Measurements from ENCODE around the gene GOLM1. TPM values are rescaled to one million over a fixed set of nuclear protein-coding genes. Genes with fewer than 3 reads are reported as not detected.
"Not testable (repeated sequence)": the region's sequence is repeated elsewhere in the genome, so short reads cannot be mapped to it uniquely, and the experiment has no call there.

The GOLM1 gene, protein sequence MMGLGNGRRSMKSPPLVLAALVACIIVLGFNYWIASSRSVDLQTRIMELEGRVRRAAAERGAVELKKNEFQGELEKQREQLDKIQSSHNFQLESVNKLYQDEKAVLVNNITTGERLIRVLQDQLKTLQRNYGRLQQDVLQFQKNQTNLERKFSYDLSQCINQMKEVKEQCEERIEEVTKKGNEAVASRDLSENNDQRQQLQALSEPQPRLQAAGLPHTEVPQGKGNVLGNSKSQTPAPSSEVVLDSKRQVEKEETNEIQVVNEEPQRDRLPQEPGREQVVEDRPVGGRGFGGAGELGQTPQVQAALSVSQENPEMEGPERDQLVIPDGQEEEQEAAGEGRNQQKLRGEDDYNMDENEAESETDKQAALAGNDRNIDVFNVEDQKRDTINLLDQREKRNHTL
- 10 to 100 TPM; 52.7 to 59.7 (median 56.2) TPM for total RNA-seq

GRCh38 chr9:86098824-86099700 lies at the start of gene GOLM1:
Gene GOLM1, minus strand, starts transcription at chr9:86099558. Its CDS starts 20,238 bp downstream, at chr9:86079320.
- Histone ChIP-seq H3K4me1 (peaks cover 0 to 17% (median 3%) of the 10 kb centered on the region in 4 donors), H3K4me3 (peak within 1 kb of the TSS; percentile 46 to 82 (median 68)), H3K27me3 (no peaks in the 10 kb centered on the region), H3K9me3 (no peaks in the 10 kb centered on the region), H3K36me3 (no peaks in the 10 kb centered on the region), H3K27ac (peak within 1 kb of the TSS; percentile 42 to 84 (median 65))
- peak in 2 of 3 donors; percentile 55 to 77 for DNase-seq
- TF ChIP-seq, protein P1, sequence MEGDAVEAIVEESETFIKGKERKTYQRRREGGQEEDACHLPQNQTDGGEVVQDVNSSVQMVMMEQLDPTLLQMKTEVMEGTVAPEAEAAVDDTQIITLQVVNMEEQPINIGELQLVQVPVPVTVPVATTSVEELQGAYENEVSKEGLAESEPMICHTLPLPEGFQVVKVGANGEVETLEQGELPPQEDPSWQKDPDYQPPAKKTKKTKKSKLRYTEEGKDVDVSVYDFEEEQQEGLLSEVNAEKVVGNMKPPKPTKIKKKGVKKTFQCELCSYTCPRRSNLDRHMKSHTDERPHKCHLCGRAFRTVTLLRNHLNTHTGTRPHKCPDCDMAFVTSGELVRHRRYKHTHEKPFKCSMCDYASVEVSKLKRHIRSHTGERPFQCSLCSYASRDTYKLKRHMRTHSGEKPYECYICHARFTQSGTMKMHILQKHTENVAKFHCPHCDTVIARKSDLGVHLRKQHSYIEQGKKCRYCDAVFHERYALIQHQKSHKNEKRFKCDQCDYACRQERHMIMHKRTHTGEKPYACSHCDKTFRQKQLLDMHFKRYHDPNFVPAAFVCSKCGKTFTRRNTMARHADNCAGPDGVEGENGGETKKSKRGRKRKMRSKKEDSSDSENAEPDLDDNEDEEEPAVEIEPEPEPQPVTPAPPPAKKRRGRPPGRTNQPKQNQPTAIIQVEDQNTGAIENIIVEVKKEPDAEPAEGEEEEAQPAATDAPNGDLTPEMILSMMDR (IDR thresholded peaks at IDR 0.05) = peak in 3 of 6 experiments; percentile 41 to 45 (median 41)
- peak in 1 of 2 donors; percentile 51 for TF ChIP-seq POLR2A (IDR thresholded peaks at IDR 0.05)

- DNase-seq, H3K27ac ChIP-seq, H3K27me3 ChIP-seq, H3K36me3 ChIP-seq, H3K4me1 ChIP-seq, H3K4me3 ChIP-seq, H3K9me3 ChIP-seq: not testable (repeated sequence)
These were observed 47.3 kb upstream of the GOLM1 start for GRCh38 chr9:86146671-86147070.

DNA sequence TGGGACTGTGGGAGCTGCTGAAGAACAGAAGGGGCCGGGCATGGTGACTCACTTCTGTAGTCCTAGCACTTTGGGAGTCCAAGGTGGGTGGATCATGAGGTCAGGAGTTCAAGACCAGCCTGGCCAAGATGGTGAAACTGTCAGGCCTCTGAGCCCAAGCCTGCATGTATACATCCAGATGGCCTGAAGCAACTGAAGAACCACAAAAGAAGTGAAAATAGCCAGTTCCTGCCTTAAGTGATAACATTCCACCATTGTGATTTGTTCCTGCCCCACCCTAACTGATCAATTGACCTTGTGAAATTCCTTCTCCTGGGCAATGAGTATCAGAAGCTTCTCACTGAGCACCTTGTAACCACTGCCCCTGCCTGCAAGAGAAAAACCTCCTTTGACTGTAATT lies 46.6 kb upstream of the GOLM1 start:
- H3K9me3 ChIP-seq, H3K27me3 ChIP-seq, H3K4me1 ChIP-seq, H3K36me3 ChIP-seq, DNase-seq, H3K27ac ChIP-seq, H3K4me3 ChIP-seq: not testable (repeated sequence)

DNA sequence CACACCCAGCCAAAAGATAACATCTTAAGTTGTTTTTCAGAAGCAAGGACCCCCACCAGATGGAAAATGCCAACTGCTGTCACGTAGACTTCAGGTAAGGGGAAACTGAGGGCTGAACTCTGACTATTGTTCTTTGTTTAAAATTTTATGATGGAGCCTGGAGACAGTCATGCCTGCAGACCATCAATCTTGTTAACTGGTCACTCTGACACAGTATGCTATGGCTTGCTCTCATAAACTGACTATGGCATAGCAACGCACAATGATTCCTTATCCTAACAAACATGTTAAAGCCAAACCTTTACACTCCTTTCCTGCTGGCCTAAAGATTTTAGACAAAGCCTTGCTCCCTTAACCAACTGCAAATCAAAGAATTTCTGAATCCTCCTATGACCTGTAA lies 43.6 kb upstream of the GOLM1 start:
- TF ChIP-seq POLR2A (IDR thresholded peaks at IDR 0.05) = no peak
- TF ChIP-seq, protein P1 (IDR thresholded peaks at IDR 0.05) = no peak
- Histone ChIP-seq H3K4me1 (no peaks in the 10 kb centered on the region), H3K27ac (no peak overlapping the region)

GRCh38 chr9:86141843-86142242 lies 42.5 kb upstream of the GOLM1 start:
- no peaks in the 10 kb centered on the region for H3K36me3 ChIP-seq
- no peaks in the 10 kb centered on the region for H3K27me3 ChIP-seq
- peaks cover 0 to 8% (median 0%) of the 10 kb centered on the region in 4 donors for H3K9me3 ChIP-seq
- DNase-seq = no peak
- no peak overlapping the region for H3K27ac ChIP-seq
- no peak overlapping the region for H3K4me3 ChIP-seq
- no peaks in the 10 kb centered on the region for H3K4me1 ChIP-seq
- no peak for TF ChIP-seq POLR2A (IDR thresholded peaks at IDR 0.05)
- TF ChIP-seq, protein P1 (IDR thresholded peaks at IDR 0.05) = no peak

More for the DNA sequence above, 43.6 kb upstream of the GOLM1 start:
- H3K4me3 ChIP-seq = no peak overlapping the region
- no peaks in the 10 kb centered on the region for H3K36me3 ChIP-seq
- H3K27me3 ChIP-seq = no peaks in the 10 kb centered on the region
- no peak for DNase-seq
- H3K9me3 ChIP-seq = peaks cover 0 to 8% (median 0%) of the 10 kb centered on the region in 4 donors

GRCh38 chr9:86135371-86135770 lies 36.0 kb upstream of the GOLM1 start:
- no peaks in the 10 kb centered on the region for H3K27me3 ChIP-seq
- TF ChIP-seq, protein P1 (IDR thresholded peaks at IDR 0.05) = no peak
- no peak for TF ChIP-seq POLR2A (IDR thresholded peaks at IDR 0.05)
- H3K27ac ChIP-seq = no peak overlapping the region
- no peaks in the 10 kb centered on the region for H3K9me3 ChIP-seq
- no peaks in the 10 kb centered on the region for H3K36me3 ChIP-seq
- DNase-seq = no peak
- no peak overlapping the region for H3K4me3 ChIP-seq
- H3K4me1 ChIP-seq = no peaks in the 10 kb centered on the region

All from Peyer's patch (tissue), 4 donors.